PC-9 (cell line): ENCODE measurements around the gene WRNIP1. TPM values are rescaled to one million over a fixed set of nuclear protein-coding genes. Genes with fewer than 3 reads are reported as not detected.

Experiments
- BruUV-seq: library from RNA; stranded (reverse); fragments of 400-500 nt; replicated peaks from 2 replicates; lab custom pipeline; 2021; lab: Mats Ljungman, UMichigan
- CTCF ChIA-PET: fragments of 300-600 bp; sonication (Branson Sonifier 250); formaldehyde crosslinking; loops from one replicate; lab custom pipeline; 2022; ENCODE audit warnings: antibody characterized with exemption; lab: Charles Lee
- POLR2A ChIA-PET: fragments of 300-600 bp; sonication (Branson Sonifier 250); formaldehyde crosslinking; loops from one replicate; lab custom pipeline; 2022; ENCODE audit warnings: antibody characterized with exemption; ENCODE audit not compliant: unreplicated experiment; lab: Charles Lee
- DNase-seq, 2 experiments: peaks; one replicate each; pipeline versions ENCODE4 v3.0.0 to v3.0.0-alpha.2; 2015 to 2022; ENCODE audit warnings: mixed read lengths in 1 of 2
- H2AFZ ChIP-seq: fragments of 200-600 bp; sonication (generic); 2 replicates; pipeline ENCODE4 v1.8.1; 2017; ENCODE audit warnings: antibody characterized with exemption
- H3F3A ChIP-seq: fragments of 200-600 bp; sonication (generic); 2 replicates; pipeline ENCODE4 v1.8.1; 2017; ENCODE audit warnings: antibody characterized with exemption, mild to moderate bottlenecking, low read depth; ENCODE audit not compliant: insufficient read depth
- H3K27ac ChIP-seq: fragments of 200-600 bp; sonication (generic); 2 replicates; pipeline ENCODE4 v1.6.1; 2016; ENCODE audit warnings: mixed run types
- H3K27me3 ChIP-seq: fragments of 200-600 bp; sonication (generic); 2 replicates; pipeline ENCODE4 v1.6.1; 2016; ENCODE audit warnings: low read depth, mixed run types; ENCODE audit not compliant: insufficient read depth
- H3K36me3 ChIP-seq: fragments of 200-600 bp; sonication (generic); 2 replicates; pipeline ENCODE4 v1.6.1; 2016; ENCODE audit warnings: low read depth, mixed run types
- H3K4me1 ChIP-seq: fragments of 200-600 bp; sonication (generic); replicated peaks from 2 replicates; pipeline ENCODE4 v1.6.1; 2016; ENCODE audit warnings: mixed run types; ENCODE audit not compliant: insufficient read depth
- H3K4me2 ChIP-seq: fragments of 200-600 bp; sonication (generic); 2 replicates; pipeline ENCODE4 v1.6.1; 2017; ENCODE audit warnings: mixed run types
- H3K4me3 ChIP-seq: fragments of 200-600 bp; sonication (generic); 2 replicates; pipeline ENCODE4 v1.6.1; 2016; ENCODE audit warnings: mixed run types
- H3K79me2 ChIP-seq: fragments of 200-600 bp; sonication (generic); 2 replicates; pipeline ENCODE4 v1.6.1; 2017; ENCODE audit warnings: low read depth, mixed run types
- H3K9me2 ChIP-seq: fragments of 200-600 bp; sonication (generic); 2 replicates; pipeline ENCODE4 v1.8.1; 2017; ENCODE audit warnings: mild to moderate bottlenecking; ENCODE audit not compliant: insufficient read depth
- H3K9me3 ChIP-seq: fragments of 200-600 bp; sonication (generic); 2 replicates; pipeline ENCODE4 v1.8.1; 2016; ENCODE audit warnings: low read depth; ENCODE audit not compliant: insufficient read depth
- H4K20me1 ChIP-seq: fragments of 200-600 bp; sonication (generic); 2 replicates; pipeline ENCODE4 v1.8.1; 2017; ENCODE audit not compliant: insufficient read depth
- CTCF ChIP-seq: fragments of 200-600 bp; sonication (generic); conservative IDR thresholded peaks from 2 replicates; pipeline ENCODE4 v1.6.1; 2017; ENCODE audit warnings: mixed run types, antibody characterized with exemption, mild to moderate bottlenecking, moderate library complexity
- EZH2 ChIP-seq: fragments of 200-600 bp; sonication (generic); IDR thresholded peaks from 2 replicates; pipeline ENCODE4 v1.8.0; 2017; ENCODE audit warnings: antibody characterized with exemption, low read depth
- intact Hi-C: fragments of 100-400 bp; cut with micrococcal nuclease; formaldehyde crosslinking; loops from one replicate; pipeline ENCODE4 v1.10.0; 2022; ENCODE audit not compliant: unreplicated experiment
- total RNA-seq: library from RNA; stranded (reverse); gene quantifications from 2 replicates; pipeline ENCODE4 v1.2.3, GENCODE V29; 2021

The WRNIP1 gene
- total RNA-seq, 1 experiment from 2014 or later = 61.4 TPM

GRCh38 chr6:2718334-2719092, 46.7 kb upstream of the WRNIP1 start:
- no TSS peak for BruUV-seq
- POLR2A ChIA-PET = interaction anchor here (0.8 kb wide), 1 partner anchor 233 kb away, joined by 4 read pairs; no protein-coding TSS in a partner anchor
- Histone ChIP-seq H3F3A (no peaks in the 10 kb centered on the region), H3K4me3 (no peak overlapping the region), H3K4me1 (no peaks in the 10 kb centered on the region), H3K36me3 (no peaks in the 10 kb centered on the region), H3K9me2 (no peaks in the 10 kb centered on the region), H3K9me3 (no peaks in the 10 kb centered on the region), H3K4me2 (no peak overlapping the region), H4K20me1 (no peaks in the 10 kb centered on the region), H2AFZ (no peak overlapping the region), H3K79me2 (no peaks in the 10 kb centered on the region), H3K27ac (no peak overlapping the region), H3K27me3 (no peaks in the 10 kb centered on the region)
- TF ChIP-seq EZH2 (no peak), CTCF (no peak)
- intact Hi-C loops = no loop called here
- CTCF ChIA-PET = no interaction called here
- no peak for DNase-seq

- H4K20me1 ChIP-seq = no peaks in the 10 kb centered on the region
- H3K9me3 ChIP-seq = no peaks in the 10 kb centered on the region
- CTCF ChIA-PET = no interaction called here
- intact Hi-C loops = no loop called here
- H3K27ac ChIP-seq = no peak overlapping the region
- no peak for DNase-seq
- H3K79me2 ChIP-seq = no peaks in the 10 kb centered on the region
- H3K4me2 ChIP-seq = no peak overlapping the region
- H3K27me3 ChIP-seq = no peaks in the 10 kb centered on the region
- POLR2A ChIA-PET = interaction anchor here (0.8 kb wide), 1 partner anchor 233 kb away, joined by 4 read pairs; no protein-coding TSS in a partner anchor
- TF ChIP-seq EZH2 = no peak
- no peak for TF ChIP-seq CTCF
- no peaks in the 10 kb centered on the region for H3K9me2 ChIP-seq
- no peak overlapping the region for H3K4me3 ChIP-seq
- no TSS peak for BruUV-seq
- no peaks in the 10 kb centered on the region for H3F3A ChIP-seq
- H3K36me3 ChIP-seq = no peaks in the 10 kb centered on the region
- H3K4me1 ChIP-seq = no peaks in the 10 kb centered on the region
- no peak overlapping the region for H2AFZ ChIP-seq
These were observed 46.1 kb upstream of the WRNIP1 start for GRCh38 chr6:2719093-2719455.

DNA sequence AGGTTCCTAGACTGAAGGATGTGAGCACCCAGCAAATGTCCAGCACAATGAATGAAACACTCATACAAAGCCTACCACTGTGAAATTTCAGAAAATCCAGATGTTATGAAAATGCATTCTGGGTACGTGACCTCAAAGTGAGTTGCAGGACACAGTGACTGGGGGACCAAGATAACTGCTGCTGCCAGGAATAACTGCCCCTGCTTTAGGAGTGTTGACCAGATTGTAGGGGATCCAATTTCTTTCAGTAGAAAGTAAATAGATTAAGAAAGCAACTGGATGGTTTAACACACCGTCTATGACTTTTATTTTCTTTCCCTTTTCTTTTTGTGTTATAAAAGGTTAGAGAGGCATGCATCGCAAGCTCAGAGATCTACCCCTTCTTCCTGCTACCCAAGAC, 44.0 kb upstream of the WRNIP1 start:
- Histone ChIP-seq H3K27me3 (no peaks in the 10 kb centered on the region), H3F3A (no peaks in the 10 kb centered on the region), H2AFZ (no peak overlapping the region), H3K27ac (no peak overlapping the region), H3K9me3 (no peaks in the 10 kb centered on the region), H3K9me2 (no peaks in the 10 kb centered on the region), H3K4me3 (no peak overlapping the region), H3K36me3 (no peaks in the 10 kb centered on the region), H3K79me2 (no peaks in the 10 kb centered on the region), H3K4me2 (no peak overlapping the region), H4K20me1 (no peaks in the 10 kb centered on the region), H3K4me1 (no peaks in the 10 kb centered on the region; the same call in 1 of the 2 replicates)
- no peak for DNase-seq
- TF ChIP-seq EZH2 (no peak), CTCF (no peak)
- CTCF ChIA-PET = no interaction called here
- intact Hi-C loops = no loop called here
- BruUV-seq = no TSS peak
- POLR2A ChIA-PET = no interaction called here
